ENCODE data around the gene TIMM22.

- TF ChIP-seq, protein P1, sequence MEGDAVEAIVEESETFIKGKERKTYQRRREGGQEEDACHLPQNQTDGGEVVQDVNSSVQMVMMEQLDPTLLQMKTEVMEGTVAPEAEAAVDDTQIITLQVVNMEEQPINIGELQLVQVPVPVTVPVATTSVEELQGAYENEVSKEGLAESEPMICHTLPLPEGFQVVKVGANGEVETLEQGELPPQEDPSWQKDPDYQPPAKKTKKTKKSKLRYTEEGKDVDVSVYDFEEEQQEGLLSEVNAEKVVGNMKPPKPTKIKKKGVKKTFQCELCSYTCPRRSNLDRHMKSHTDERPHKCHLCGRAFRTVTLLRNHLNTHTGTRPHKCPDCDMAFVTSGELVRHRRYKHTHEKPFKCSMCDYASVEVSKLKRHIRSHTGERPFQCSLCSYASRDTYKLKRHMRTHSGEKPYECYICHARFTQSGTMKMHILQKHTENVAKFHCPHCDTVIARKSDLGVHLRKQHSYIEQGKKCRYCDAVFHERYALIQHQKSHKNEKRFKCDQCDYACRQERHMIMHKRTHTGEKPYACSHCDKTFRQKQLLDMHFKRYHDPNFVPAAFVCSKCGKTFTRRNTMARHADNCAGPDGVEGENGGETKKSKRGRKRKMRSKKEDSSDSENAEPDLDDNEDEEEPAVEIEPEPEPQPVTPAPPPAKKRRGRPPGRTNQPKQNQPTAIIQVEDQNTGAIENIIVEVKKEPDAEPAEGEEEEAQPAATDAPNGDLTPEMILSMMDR (IDR thresholded peaks at IDR 0.05 in 4 of 5, conservative IDR thresholded peaks at IDR 0.05 in 1 of 5), result no peak
- no peak for TF ChIP-seq POLR2A (IDR thresholded peaks at IDR 0.05)
These were observed 47.2 kb upstream of the TIMM22 start for GRCh38 chr17:949623-950303.

All from gastrocnemius medialis (tissue), 4 donors.